Gastroesophageal sphincter (tissue), 3 donors: ENCODE data around the gene FLT3.

ENCODE experiments used
- EP300 ChIP-seq: sonication (generic); formaldehyde crosslinking; IDR thresholded peaks from one replicate; pipeline ENCODE4 v1.6.1; 2017; ENCODE audit warnings: antibody characterized with exemption, mild to moderate bottlenecking
- POLR2A ChIP-seq, 2 donors: fragments of 450-650 bp; IDR thresholded peaks; one replicate each; pipeline ENCODE4 v1.6.1; 2017; ENCODE audit warnings: antibody characterized with exemption in 2 of 2, mild to moderate bottlenecking in 2 of 2, moderate library complexity in 1 of 2
- POLR2AphosphoS5 ChIP-seq: sonication (generic); formaldehyde crosslinking; IDR thresholded peaks from one replicate; pipeline ENCODE4 v1.6.1; 2017; ENCODE audit warnings: antibody characterized with exemption
- TF ChIP-seq, protein P1 (sequence below), 4 experiments: fragments of 200-600 bp in 2 of 4; fragments of 450-650 bp in 2 of 4; sonication (generic) in 1 of 4; IDR thresholded peaks; one replicate each; pipeline ENCODE4 v1.5.1; 2017 to 2019; ENCODE audit warnings: antibody characterized with exemption in 4 of 4, mild to moderate bottlenecking in 2 of 4, moderate library complexity in 2 of 4

GRCh38 chr13:27960362-27961226, 139.8 kb downstream of the FLT3 start:
- TF ChIP-seq, protein P1, sequence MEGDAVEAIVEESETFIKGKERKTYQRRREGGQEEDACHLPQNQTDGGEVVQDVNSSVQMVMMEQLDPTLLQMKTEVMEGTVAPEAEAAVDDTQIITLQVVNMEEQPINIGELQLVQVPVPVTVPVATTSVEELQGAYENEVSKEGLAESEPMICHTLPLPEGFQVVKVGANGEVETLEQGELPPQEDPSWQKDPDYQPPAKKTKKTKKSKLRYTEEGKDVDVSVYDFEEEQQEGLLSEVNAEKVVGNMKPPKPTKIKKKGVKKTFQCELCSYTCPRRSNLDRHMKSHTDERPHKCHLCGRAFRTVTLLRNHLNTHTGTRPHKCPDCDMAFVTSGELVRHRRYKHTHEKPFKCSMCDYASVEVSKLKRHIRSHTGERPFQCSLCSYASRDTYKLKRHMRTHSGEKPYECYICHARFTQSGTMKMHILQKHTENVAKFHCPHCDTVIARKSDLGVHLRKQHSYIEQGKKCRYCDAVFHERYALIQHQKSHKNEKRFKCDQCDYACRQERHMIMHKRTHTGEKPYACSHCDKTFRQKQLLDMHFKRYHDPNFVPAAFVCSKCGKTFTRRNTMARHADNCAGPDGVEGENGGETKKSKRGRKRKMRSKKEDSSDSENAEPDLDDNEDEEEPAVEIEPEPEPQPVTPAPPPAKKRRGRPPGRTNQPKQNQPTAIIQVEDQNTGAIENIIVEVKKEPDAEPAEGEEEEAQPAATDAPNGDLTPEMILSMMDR (IDR thresholded peaks at IDR 0.05) = peak in 1 of 4 experiments; percentile 42
- no peak for TF ChIP-seq POLR2A (IDR thresholded peaks at IDR 0.05)
- TF ChIP-seq POLR2AphosphoS5 = no peak
- TF ChIP-seq EP300 = no peak
